Cerebellar cortex (tissue), 1 donor: ENCODE measurements around the gene MUC3A.
"Not testable (repeated sequence)": the region's sequence is repeated elsewhere in the genome, so short reads cannot be mapped to it uniquely, and the experiment has no call there.

Source experiments
- DNase-seq: peaks from one replicate; pipeline ENCODE4 v3.0.0-alpha.2; 2015; ENCODE audit warnings: low spot score

MUC3A gene

DNA sequence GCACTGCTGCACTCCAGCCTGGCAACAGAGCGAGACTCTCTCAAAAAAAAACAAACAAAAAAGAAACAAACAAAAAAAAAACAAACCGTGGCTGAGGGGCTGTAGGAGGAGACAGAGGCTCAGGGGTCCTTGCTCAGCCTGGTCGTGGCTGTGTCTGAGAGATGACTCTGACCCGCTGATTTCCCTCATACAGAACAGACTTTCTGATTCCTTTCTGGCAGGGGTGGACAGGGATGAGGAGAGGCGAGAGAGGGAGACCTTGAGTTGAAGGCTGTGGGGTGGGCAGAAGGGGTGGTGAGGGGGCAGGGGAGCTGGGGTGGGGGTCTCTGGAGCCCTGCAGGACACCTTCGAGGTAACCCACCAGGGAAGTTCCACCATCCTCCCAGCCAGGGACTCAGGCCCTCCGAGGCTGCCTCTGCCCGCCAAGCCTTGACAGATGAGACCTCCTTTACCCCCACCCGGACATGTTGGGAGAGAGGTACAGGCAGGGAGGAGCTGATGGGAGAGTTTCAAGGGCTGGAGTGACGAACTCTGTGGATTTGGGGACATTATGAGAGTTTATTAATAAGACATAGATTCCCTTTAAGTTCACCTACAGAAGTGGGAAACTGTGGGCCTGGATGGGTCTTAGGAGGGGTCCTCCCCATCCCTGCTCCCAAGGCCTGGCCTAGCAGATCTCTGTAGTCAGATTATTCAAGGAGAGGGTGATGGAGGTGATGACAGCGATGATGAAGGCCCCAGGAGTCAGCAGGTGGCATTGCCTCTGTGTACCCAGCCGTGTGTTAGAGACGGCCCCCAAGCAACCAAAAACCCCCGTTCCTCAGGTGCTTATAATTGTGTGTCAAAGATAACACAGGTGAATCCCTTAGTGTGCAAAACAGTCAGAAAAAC, 22.0 kb downstream of the MUC3A start:
- DNase-seq, result no peak

DNA sequence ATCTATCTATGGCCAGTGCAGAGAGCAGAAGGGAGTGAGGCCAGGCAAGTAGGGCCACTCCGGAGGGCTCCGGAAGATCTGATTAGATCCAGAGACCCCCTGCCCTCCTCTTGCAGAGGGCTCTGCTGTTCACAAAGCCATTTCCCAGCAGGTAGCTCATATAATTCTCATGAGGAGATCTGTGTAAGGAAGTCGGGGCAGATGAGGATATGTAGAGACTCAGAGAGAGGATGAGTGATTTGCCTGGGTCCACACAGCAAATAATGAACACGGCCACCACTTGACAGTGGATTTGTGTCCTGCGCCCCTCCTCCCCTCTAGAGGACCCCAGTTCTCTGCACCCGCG, 22.6 kb downstream of the MUC3A start:
- no peak for DNase-seq

GRCh38 chr7:100974021-100974420, 24.7 kb downstream of the MUC3A start:
- DNase-seq, result no peak

GRCh38 chr7:100975371-100975821, 26.1 kb downstream of the MUC3A start:
- no peak for DNase-seq

GRCh38 chr7:100978300-100978699, 29.0 kb downstream of the MUC3A start:
- DNase-seq, result no peak

GRCh38 chr7:100983451-100984187, 34.3 kb downstream of the MUC3A start:
- DNase-seq, result no peak

DNA sequence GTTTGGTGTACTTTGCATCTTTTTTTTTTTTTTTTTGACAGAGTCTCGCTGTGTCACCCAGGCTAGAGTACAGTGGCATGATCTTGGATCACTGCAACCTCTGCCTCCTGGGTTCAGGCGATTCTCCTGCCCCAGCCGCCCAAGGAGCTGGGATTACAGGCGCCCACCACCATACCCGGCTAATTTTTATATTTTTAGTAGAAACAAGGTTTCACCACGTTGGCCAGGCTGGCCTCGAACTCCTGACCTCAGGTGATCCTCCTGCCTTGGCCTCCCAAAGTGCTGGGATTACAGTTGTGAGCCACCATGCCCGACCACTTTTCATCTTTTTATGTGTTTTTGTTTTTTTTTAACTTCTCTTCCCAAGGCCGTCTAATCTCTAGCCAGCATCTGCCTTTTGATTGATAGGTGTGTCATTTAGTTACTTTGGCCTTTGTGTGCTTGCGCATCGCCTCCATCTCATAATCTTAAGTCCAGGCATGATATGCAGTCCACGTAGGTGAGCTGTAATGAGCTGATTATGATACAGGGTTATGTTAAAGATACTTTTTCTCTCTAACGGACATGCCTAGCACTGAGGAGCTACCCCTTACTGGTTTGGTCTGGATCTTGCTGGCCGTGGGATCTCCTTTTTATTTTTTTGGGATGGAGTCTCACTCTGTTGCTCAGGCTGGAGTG, 35.0 kb downstream of the MUC3A start:
- DNase-seq, result not testable (repeated sequence)

DNA sequence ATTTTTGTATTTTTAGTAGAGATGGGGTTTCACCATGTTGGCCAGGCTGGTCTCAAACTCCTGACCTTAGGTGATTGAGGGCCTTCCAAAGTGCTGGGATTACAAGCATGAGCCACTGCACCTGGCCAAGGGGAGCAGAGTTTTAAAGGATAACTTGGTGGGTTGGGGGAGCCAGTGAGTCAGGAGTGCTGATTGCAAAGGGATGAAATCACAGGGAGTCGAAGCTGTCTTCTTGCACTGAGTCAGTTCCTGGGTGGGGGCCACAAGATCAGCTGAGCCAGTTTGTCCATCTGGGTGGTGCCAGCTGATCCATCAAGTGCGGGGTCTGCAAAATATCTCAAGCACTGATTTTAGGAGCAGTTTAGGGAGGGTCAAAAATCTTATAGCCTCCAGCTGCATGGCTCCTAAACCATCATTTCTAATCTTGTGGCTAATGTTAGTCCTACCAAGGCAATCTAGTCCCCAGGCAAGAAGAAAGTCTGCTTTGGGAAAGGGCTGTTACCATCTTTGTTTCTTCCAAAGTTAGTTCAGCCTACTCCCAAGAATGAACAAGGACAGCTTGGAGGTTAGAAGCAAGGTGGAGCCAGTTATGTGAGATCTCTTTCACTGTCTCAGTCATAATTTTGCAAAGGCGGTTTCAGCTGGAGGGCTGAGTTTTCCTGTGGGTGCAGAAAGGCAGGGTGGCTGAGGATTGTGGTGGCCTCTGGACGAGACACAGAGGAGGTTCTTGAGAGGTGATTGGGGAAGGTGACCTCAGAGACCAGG, 35.9 kb downstream of the MUC3A start:
- DNase-seq, result not testable (repeated sequence)

- no peak for DNase-seq
Measured at GRCh38 chr7:100991631-100992030, 42.3 kb downstream of the MUC3A start.

- not testable (repeated sequence) for DNase-seq
Measured at GRCh38 chr7:100992280-100992679, 42.9 kb downstream of the MUC3A start.

DNA sequence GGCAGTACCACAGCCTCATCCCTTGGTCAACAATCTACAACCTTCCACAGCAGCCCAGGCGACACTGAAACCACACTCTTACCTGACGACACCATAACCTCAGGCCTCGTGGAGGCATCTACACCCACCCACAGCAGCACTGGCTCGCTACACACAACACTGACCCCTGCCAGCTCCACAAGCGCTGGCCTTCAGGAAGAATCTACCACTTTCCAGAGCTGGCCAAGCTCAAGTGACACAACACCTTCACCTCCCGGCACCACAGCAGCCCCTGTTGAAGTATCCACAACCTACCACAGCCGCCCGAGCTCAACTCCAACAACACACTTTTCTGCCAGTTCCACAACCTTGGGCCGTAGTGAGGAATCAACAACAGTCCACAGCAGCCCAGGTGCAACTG, 45.3 kb downstream of the MUC3A start:
- DNase-seq, result not testable (repeated sequence)

DNA sequence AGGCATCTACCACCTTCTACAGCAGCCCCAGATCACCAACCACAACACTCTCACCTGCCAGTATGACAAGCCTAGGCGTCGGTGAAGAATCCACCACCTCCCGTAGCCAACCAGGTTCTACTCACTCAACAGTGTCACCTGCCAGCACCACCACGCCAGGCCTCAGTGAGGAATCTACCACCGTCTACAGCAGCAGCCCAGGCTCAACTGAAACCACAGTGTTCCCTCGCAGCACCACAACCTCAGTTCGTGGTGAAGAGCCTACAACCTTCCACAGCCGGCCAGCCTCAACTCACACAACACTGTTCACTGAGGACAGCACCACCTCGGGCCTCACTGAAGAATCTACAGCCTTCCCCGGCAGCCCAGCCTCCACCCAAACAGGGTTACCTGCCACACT, 49.2 kb downstream of the MUC3A start:
- DNase-seq, result not testable (repeated sequence)

DNA sequence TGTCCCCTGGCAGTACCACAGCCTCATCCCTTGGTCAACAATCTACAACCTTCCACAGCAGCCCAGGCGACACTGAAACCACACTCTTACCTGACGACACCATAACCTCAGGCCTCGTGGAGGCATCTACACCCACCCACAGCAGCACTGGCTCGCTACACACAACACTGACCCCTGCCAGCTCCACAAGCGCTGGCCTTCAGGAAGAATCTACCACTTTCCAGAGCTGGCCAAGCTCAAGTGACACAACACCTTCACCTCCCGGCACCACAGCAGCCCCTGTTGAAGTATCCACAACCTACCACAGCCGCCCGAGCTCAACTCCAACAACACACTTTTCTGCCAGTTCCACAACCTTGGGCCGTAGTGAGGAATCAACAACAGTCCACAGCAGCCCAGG, 50.0 kb downstream of the MUC3A start:
- not testable (repeated sequence) for DNase-seq

DNA sequence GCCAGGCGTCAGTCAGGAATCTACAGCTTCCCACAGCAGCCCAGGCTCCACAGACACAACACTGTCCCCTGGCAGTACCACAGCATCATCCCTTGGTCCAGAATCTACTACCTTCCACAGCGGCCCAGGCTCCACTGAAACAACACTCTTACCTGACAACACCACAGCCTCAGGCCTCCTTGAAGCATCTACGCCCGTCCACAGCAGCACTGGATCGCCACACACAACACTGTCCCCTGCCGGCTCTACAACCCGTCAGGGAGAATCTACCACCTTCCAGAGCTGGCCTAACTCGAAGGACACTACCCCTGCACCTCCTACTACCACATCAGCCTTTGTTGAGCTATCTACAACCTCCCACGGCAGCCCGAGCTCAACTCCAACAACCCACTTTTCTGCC, 50.7 kb downstream of the MUC3A start:
- DNase-seq, result not testable (repeated sequence)

GRCh38 chr7:101002333-101002732, 53.0 kb downstream of the MUC3A start:
- not testable (repeated sequence) for DNase-seq

- not testable (repeated sequence) for DNase-seq
Measured at GRCh38 chr7:101007361-101007760, 58.0 kb downstream of the MUC3A start.

DNA sequence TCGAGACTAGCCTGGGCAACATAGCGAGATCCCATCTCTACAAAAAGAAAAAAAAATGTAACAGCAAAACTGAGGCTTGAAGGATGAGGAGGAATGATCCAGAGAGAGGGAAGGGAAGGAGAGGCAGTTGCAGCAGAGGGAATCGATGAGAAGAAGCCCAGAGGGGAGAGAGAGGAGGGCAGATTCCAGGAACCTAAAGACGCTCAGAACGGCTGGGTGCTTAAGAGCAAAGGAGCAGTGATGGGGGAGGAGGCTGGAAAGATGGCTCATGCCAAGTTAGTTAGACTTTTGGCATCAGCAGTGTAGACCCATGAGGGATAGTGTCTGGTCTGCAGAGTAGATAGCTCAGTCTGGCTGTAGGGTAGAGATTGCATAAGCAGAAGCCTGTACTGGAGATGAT, 60.3 kb downstream of the MUC3A start:
- no peak for DNase-seq

GRCh38 chr7:101012931-101013330, 63.6 kb downstream of the MUC3A start:
- DNase-seq, result no peak

GRCh38 chr7:101015626-101016025, 66.3 kb downstream of the MUC3A start:
- DNase-seq, result no peak

DNA sequence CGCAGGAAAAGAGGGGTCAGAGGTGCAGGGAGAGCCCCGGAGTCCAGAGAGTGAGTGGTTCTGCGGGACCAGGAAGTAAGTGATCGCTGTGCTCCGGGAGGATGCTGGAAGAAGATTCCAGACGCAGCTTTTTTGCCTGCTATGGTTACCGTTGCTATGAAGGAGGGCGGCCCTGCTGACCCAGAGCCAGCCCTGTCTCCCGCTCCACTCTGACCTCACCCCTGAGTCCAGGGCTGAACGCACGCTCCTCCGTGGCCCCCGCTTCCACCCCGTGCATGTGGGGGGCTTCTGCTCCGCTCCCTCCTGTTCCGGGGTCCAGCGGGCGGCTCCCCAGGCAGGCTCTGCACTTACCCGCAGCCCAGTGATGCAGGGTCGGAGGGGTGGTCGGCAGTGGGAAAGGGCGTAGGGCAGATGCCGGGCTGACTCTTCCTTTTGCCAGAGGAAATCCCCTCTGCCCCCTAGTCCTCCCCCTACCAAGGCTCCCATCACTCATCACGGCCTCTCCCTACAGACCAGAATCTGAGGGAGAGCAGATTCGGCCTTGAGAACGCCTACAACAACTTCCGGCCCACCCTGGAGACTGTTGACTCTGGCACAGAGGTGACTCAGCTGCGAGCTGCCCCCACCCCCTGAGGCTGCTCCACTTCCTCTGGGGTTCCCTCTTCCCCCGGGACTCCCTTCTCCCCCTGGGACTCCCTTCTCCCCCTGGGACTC, 67.9 kb downstream of the MUC3A start:
- no peak for DNase-seq
